Breast epithelium (tissue), 3 donors: Measurements from ENCODE around the gene LTBP4.

Experiments used
- CTCF ChIP-seq, 3 donors: fragments of 450-650 bp; IDR thresholded peaks; one replicate each; pipeline ENCODE4 v1.5.1; 2016 to 2017; ENCODE audit warnings: antibody characterized with exemption in 3 of 3, mild to moderate bottlenecking in 3 of 3, moderate library complexity in 3 of 3
- POLR2A ChIP-seq: fragments of 450-650 bp; IDR thresholded peaks from one replicate; pipeline ENCODE4 v1.6.1; 2016; ENCODE audit warnings: antibody characterized with exemption, mild to moderate bottlenecking, moderate library complexity

- TF ChIP-seq POLR2A (no peak), CTCF (IDR thresholded peaks at IDR 0.05) (no peak)
Measured at GRCh38 chr19:40560092-40560507, 41.1 kb upstream of the LTBP4 start.
